Brain microvascular endothelial cell (primary cell): ENCODE results near the gene ZNF607.
"Not testable (repeated sequence)": the region's sequence is repeated elsewhere in the genome, so short reads cannot be mapped to it uniquely, and the experiment has no call there.

ENCODE experiments used
- DNase-seq: peaks from one replicate; pipeline ENCODE4 v3.0.0-alpha.2; 2020
- H3K27ac ChIP-seq: fragments of 250-450 bp; sonication (Bioruptor Pico); 2 replicates; pipeline ENCODE4 v1.5.1; 2020; ENCODE audit warnings: mild to moderate bottlenecking, moderate library complexity
- H3K27me3 ChIP-seq: fragments of 250-450 bp; sonication (Bioruptor Pico); replicated peaks from 2 replicates; pipeline ENCODE4 v1.5.1; 2020; ENCODE audit warnings: mild to moderate bottlenecking
- H3K36me3 ChIP-seq: fragments of 250-450 bp; sonication (Bioruptor Pico); replicated peaks from 2 replicates; pipeline ENCODE4 v1.5.1; 2020; ENCODE audit warnings: mild to moderate bottlenecking
- H3K4me3 ChIP-seq: 2 replicates; pipeline ENCODE4 v1.5.1; 2011; ENCODE audit warnings: low read depth, mild to moderate bottlenecking, control low read depth, low read length, moderate library complexity
- in situ Hi-C: cut with HindIII; loops from 2 replicates; pipeline ENCODE4 v1.10.0; 2017; ENCODE audit warnings: low sequenced_read_pairs, low pct_ligation_motif_present
- TF ChIP-seq, protein P1 (sequence below): IDR thresholded peaks from 2 replicates; pipeline ENCODE4 v1.5.1; 2011; ENCODE audit warnings: low read depth, mild to moderate bottlenecking, moderate library complexity, low read length, control low read depth, inconsistent platforms; ENCODE audit errors: missing control alignments

ZNF607 gene

DNA sequence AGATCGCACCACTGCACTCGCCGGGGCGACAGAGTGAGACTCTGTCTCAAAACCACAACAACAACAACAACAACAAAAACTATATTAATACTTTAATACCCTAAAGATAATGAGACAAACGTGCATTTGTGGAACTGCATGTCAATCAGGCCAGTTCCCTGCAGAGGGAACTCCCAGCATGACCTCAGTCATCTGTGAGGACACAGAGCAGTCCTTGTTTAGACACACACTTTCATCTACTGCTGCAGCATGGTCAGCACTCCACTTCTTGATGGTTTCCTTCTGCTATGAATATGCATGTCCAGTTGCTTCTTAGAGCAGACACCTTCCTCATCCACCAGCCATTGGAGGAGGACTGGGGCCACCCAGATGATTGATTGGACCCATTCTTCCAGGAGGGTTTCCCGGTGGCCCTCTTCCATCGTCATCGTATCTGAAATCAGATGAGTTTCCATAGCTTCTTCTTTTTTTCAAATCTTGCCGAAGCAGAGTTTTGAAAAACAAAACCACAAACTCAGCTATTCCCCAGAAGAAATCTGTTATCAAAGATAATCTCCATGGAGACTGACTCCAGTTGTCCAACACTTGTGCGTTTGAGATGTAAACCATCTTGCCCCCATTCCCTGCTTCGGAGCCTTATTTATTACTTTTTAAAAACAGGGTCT is 26.5 kb downstream of the ZNF607 start:
- Histone ChIP-seq H3K36me3 (no peaks in the 10 kb centered on the region), H3K4me3 (no peak overlapping the region), H3K27me3 (no peaks in the 10 kb centered on the region), H3K27ac (no peak overlapping the region)
- TF ChIP-seq, protein P1, sequence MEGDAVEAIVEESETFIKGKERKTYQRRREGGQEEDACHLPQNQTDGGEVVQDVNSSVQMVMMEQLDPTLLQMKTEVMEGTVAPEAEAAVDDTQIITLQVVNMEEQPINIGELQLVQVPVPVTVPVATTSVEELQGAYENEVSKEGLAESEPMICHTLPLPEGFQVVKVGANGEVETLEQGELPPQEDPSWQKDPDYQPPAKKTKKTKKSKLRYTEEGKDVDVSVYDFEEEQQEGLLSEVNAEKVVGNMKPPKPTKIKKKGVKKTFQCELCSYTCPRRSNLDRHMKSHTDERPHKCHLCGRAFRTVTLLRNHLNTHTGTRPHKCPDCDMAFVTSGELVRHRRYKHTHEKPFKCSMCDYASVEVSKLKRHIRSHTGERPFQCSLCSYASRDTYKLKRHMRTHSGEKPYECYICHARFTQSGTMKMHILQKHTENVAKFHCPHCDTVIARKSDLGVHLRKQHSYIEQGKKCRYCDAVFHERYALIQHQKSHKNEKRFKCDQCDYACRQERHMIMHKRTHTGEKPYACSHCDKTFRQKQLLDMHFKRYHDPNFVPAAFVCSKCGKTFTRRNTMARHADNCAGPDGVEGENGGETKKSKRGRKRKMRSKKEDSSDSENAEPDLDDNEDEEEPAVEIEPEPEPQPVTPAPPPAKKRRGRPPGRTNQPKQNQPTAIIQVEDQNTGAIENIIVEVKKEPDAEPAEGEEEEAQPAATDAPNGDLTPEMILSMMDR, result no peak
- no peak for DNase-seq
- in situ Hi-C loops, result no loop called here

DNA sequence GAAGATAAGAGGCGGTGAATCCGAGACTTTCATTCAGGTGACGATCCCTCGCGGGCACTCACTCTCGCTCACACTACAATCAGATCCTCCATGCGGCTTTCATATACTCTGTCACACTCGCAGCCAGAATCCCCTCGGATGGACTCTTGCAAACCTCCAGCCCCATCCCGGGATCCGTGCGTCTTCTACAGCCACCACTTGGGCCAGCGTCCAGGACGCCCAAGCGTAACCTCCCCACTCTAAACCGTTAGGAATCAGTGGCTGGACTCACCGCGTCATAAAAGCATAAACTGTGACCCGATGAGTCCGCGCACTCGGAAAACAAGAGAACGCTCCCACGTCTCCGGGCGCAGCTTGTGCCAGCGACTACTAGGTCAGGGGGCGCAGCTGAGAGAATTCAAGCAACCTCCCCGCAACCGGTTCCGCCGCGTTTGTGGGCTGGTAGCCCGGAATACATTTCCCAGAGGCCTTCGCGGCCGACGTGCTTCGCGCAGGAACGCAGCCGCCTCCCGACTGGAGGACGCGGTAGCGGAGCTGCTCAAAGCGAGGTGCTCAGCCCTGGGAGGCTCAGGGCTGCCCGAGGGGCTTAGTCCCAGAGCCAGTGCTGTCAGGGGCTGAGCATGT is 27.6 kb downstream of the ZNF607 start:
- Histone ChIP-seq H3K4me3 (peak overlapping the region; percentile 70), H3K27ac (peak overlapping the region; percentile 61), H3K27me3 (no peaks in the 10 kb centered on the region), H3K36me3 (no peaks in the 10 kb centered on the region)
- in situ Hi-C loops, result no loop called here
- TF ChIP-seq, protein P1, result peak; percentile 16
- DNase-seq, result peak; percentile 83

DNA sequence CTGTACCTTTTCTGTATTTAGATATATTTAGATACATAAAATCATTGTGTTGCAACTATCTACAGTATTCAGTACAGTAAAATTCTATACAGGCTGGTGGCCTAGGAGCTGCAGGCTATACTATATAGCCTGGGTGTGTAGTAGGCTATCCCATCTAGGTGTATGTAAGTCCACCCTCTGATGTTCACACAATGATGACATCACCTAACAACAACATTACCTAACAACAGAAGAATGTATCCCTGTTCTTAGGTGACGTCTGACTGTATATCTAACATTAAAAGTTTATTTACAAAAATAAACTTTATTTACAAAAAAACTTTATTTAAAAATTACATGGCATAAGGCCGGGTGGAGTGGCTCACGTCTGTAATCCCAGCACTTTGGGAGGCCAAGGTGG is 36.0 kb downstream of the ZNF607 start:
- in situ Hi-C loops, result no loop called here
- no peak overlapping the region for H3K27ac ChIP-seq
- H3K4me3 ChIP-seq, result no peak overlapping the region
- no peaks in the 10 kb centered on the region for H3K27me3 ChIP-seq
- TF ChIP-seq, protein P1, result no peak
- H3K36me3 ChIP-seq, result no peaks in the 10 kb centered on the region
- DNase-seq, result no peak

DNA sequence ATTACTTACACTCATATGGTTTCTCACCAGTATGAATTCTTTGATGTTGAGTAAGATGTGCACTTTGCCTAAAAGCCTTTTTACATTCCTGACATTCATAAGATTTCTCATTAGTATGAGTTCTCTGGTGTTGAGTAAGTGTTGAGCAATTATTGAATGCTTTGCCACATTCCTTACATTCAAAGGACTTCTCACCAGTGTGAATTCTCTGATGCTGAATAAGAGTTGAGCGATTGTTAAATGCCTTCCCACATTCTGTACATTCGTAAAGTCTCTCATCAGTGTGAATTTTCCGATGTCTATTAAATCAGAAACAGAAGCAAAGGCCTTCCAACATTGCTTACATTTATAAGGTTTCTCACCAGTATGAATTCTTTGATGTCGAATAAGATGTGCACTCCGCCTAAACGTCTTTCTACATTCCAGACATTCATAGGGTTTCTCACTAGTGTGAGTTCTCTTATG is 50.1 kb downstream of the ZNF607 start:
- TF ChIP-seq, protein P1, result no peak
- Histone ChIP-seq H3K27ac (no peak overlapping the region), H3K27me3 (no peaks in the 10 kb centered on the region), H3K36me3 (no peaks in the 10 kb centered on the region), H3K4me3 (no peak overlapping the region)
- in situ Hi-C loops, result no loop called here
- no peak for DNase-seq

DNA sequence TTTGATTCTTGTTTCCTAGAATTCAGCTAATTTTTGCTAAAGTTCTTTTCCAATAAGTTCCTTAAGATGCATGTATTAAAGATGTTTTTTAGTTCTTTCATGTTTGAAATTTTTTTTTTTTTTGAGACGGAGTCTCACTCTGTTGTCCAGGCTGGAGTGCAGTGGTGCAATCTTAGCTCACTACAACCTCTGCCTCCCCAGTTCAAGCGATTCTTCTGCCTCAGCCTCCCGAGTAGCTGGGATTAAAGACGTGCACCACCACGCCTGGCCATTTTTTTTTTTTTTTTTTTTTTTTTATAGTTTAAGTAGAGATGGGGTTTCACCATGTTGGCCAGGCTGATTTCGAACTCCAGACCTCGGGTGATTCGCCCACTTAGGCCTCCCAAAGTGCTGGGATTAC is 62.4 kb downstream of the ZNF607 start:
- in situ Hi-C loops, H3K27ac ChIP-seq, H3K4me3 ChIP-seq, H3K36me3 ChIP-seq, H3K27me3 ChIP-seq, DNase-seq: not testable (repeated sequence)

DNA sequence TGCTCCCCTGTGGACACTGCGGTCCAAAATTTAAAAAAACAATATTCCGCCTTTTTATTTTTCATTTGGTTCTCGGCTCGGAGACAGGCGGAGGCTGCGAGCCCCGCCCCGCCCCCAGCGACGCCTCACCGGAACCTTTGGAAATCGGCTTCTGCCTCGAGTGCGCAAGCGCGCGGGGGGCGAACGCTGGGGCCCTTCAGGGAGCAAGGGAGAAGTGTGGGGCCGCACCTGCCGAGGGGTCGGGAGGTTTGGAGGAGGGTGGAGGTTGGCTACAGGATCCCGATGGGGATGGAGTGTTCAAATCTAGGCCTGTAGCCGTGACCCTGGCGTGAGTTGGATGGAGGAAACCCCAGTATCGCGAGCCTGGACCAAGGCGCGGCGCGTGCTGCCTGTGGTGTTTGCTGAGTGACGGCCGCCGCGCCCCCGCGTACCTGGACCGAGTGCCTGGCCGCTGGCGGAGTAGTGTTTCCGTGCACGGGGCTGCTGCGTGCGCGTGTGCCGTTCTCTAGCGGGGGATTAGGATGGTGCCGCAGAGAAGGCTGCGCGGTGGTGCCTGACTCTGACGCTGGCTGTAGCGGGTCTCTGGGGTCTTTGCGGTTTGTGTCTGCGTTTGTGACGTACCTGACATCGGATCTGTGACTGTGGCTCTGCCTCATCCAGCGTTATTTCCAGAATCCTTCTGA is 63.7 kb downstream of the ZNF607 start:
- H3K27ac ChIP-seq, result peak overlapping the region; percentile 56
- DNase-seq, result peak; percentile 69
- TF ChIP-seq, protein P1, result no peak
- peak overlapping the region; percentile 85 for H3K4me3 ChIP-seq
- no peaks in the 10 kb centered on the region for H3K27me3 ChIP-seq
- in situ Hi-C loops, result no loop called here
- H3K36me3 ChIP-seq, result no peaks in the 10 kb centered on the region
